PC-3 (cell line): Measurements from ENCODE around the gene ZCCHC24.

Experiments
- EZH2phosphoT487 ChIP-seq: fragments of 300-600 bp; sonication (generic); IDR thresholded peaks from 2 replicates; pipeline ENCODE4 v1.6.1; 2018; ENCODE audit warnings: mild to moderate bottlenecking, antibody characterized with exemption, low read length, borderline replicate concordance
- TF ChIP-seq, protein P1 (sequence below): fragments of 300-600 bp; sonication (generic); conservative IDR thresholded peaks from 2 replicates; pipeline ENCODE4 v1.5.1; 2017; ENCODE audit warnings: antibody characterized with exemption, low read depth, mild to moderate bottlenecking, low read length

DNA sequence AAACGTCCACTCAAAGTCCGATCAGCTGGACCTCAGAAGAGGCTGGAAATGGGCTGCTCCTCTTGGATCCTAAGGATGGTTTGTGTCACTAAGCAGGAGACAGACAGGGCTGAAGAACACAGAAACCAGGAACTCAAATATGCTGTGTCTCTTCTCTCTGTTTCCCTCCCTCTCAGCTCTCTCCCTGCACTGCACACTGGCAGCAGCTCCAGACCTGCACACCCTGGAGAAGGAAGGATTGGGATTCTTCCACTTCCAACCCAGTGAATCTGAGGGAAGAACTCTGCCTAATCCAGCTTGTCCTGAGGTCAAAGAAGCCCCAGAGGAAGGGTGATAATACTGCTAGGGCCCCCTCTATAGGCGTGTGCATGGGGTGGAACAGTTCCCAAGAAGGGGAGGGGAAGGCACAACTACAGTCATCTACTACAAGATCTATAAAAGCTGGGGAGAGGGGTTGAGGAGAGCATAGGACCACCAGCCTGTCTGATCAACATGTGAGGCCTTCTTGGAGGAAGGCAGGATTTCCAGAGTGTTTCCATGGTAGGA is 22.7 kb upstream of the ZCCHC24 start:
- TF ChIP-seq, protein P1, sequence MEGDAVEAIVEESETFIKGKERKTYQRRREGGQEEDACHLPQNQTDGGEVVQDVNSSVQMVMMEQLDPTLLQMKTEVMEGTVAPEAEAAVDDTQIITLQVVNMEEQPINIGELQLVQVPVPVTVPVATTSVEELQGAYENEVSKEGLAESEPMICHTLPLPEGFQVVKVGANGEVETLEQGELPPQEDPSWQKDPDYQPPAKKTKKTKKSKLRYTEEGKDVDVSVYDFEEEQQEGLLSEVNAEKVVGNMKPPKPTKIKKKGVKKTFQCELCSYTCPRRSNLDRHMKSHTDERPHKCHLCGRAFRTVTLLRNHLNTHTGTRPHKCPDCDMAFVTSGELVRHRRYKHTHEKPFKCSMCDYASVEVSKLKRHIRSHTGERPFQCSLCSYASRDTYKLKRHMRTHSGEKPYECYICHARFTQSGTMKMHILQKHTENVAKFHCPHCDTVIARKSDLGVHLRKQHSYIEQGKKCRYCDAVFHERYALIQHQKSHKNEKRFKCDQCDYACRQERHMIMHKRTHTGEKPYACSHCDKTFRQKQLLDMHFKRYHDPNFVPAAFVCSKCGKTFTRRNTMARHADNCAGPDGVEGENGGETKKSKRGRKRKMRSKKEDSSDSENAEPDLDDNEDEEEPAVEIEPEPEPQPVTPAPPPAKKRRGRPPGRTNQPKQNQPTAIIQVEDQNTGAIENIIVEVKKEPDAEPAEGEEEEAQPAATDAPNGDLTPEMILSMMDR: no peak; the same call in 1 of the 2 replicates
- no peak for TF ChIP-seq EZH2phosphoT487
